IMR-90 (cell line): ENCODE measurements around the gene SH2D1B. TPM values are rescaled to one million over a fixed set of nuclear protein-coding genes. Genes with fewer than 3 reads are reported as not detected.

Experiments used
- ATAC-seq: fragments of 200-7000 bp; cut with Tn5 transposase; 2 replicates; pipeline ENCODE4 v1.9.1; 2020; ENCODE audit warnings: low read depth, mild to moderate bottlenecking, moderate library complexity
- BruUV-seq: library from RNA; stranded (reverse); fragments of 400-500 nt; replicated peaks from 2 replicates; lab custom pipeline; 2021; lab: Mats Ljungman, UMichigan
- CTCF ChIA-PET: fragments of 300-600 bp; formaldehyde crosslinking; extraction: SDS; loops from one replicate; lab custom pipeline; 2021; ENCODE audit warnings: antibody characterized with exemption; lab: Yijun Ruan, JAX
- POLR2A ChIA-PET: fragments of 300-600 bp; sonication (Branson Sonifier 250); formaldehyde crosslinking; loops from one replicate; lab custom pipeline; 2022; ENCODE audit warnings: antibody characterized with exemption; ENCODE audit not compliant: unreplicated experiment; lab: Charles Lee
- DNase-seq: peaks from one replicate; pipeline ENCODE4 v3.0.0; 2013
- H2AFZ ChIP-seq: replicated peaks from 2 replicates; pipeline ENCODE3; 2013; ENCODE audit warnings: low read length, mild to moderate bottlenecking; ENCODE audit not compliant: poor library complexity
- H2AK5ac ChIP-seq: 2 replicates; pipeline ENCODE4 v1.6.1; 2013; ENCODE audit warnings: low read depth, low read length, inconsistent platforms
- H2AK9ac ChIP-seq: replicated peaks from 2 replicates; pipeline ENCODE3; 2013; ENCODE audit warnings: mild to moderate bottlenecking, low read depth, low read length, moderate library complexity; ENCODE audit not compliant: poor library complexity
- H2BK120ac ChIP-seq: 2 replicates; pipeline ENCODE4 v1.6.1; 2013; ENCODE audit warnings: low read depth, low read length, inconsistent platforms
- H2BK15ac ChIP-seq: 3 replicates; pipeline ENCODE4 v1.6.1; 2013; ENCODE audit warnings: low read depth, low read length, inconsistent platforms
- H2BK20ac ChIP-seq: 2 replicates; pipeline ENCODE4 v1.6.1; 2013; ENCODE audit warnings: low read depth, mild to moderate bottlenecking, inconsistent platforms, low read length, moderate library complexity
- H2BK5ac ChIP-seq: 2 replicates; pipeline ENCODE4 v1.6.1; 2013; ENCODE audit warnings: mild to moderate bottlenecking, low read depth, low read length, inconsistent platforms; ENCODE audit not compliant: poor library complexity, severe bottlenecking
- H3K14ac ChIP-seq: replicated peaks from 2 replicates; pipeline ENCODE4 v1.6.1; 2013; ENCODE audit warnings: low read depth, low read length, inconsistent platforms
- H3K18ac ChIP-seq: 2 replicates; pipeline ENCODE4 v1.6.1; 2013; ENCODE audit warnings: low read depth, low read length, control low read depth
- H3K23ac ChIP-seq: 2 replicates; pipeline ENCODE4 v1.6.1; 2013; ENCODE audit warnings: low read depth, low read length, inconsistent platforms
- H3K27ac ChIP-seq: 2 replicates; pipeline ENCODE4 v1.5.1; 2013; ENCODE audit warnings: mild to moderate bottlenecking, control low read depth, low read length; ENCODE audit not compliant: insufficient read depth
- H3K27me3 ChIP-seq: 2 replicates; pipeline ENCODE4 v1.6.1; 2013; ENCODE audit warnings: low read length; ENCODE audit not compliant: control insufficient read depth, insufficient read depth
- H3K36me3 ChIP-seq: 2 replicates; pipeline ENCODE4 v1.6.1; 2013; ENCODE audit warnings: low read length, mixed read lengths; ENCODE audit not compliant: control insufficient read depth, insufficient read depth
- H3K4ac ChIP-seq: 2 replicates; pipeline ENCODE4 v1.6.1; 2013; ENCODE audit warnings: low read depth, low read length, inconsistent platforms
- H3K4me1 ChIP-seq: 2 replicates; pipeline ENCODE4 v1.6.1; 2013; ENCODE audit warnings: low read length, mixed read lengths; ENCODE audit not compliant: control insufficient read depth, insufficient read depth
- H3K4me2 ChIP-seq: 2 replicates; pipeline ENCODE4 v1.6.1; 2013; ENCODE audit warnings: low read depth, mild to moderate bottlenecking, control low read depth, low read length, moderate library complexity
- H3K4me3 ChIP-seq: 2 replicates; pipeline ENCODE4 v1.5.1; 2013; ENCODE audit warnings: low read depth, mild to moderate bottlenecking, control low read depth, low read length, moderate library complexity; ENCODE audit not compliant: insufficient read depth
- H3K56ac ChIP-seq: 2 replicates; pipeline ENCODE4 v1.6.1; 2013; ENCODE audit warnings: low read length, inconsistent platforms; ENCODE audit not compliant: insufficient read depth; ENCODE audit errors: extremely low read depth
- H3K79me1 ChIP-seq, 2 experiments: 2 replicates each; pipeline ENCODE4 v1.6.1; 2013; ENCODE audit warnings: low read length in 2 of 2, inconsistent platforms in 1 of 2, low read depth in 1 of 2
- H3K9ac ChIP-seq: 2 replicates; pipeline ENCODE4 v1.6.1; 2013; ENCODE audit warnings: low read depth, low read length, control low read depth
- H3K9me1 ChIP-seq: 2 replicates; pipeline ENCODE4 v1.6.1; 2013; ENCODE audit warnings: low read length, inconsistent platforms; ENCODE audit not compliant: insufficient read depth
- H3K9me3 ChIP-seq: 2 replicates; pipeline ENCODE4 v1.6.1; 2013; ENCODE audit warnings: low read length; ENCODE audit not compliant: control insufficient read depth, insufficient read depth
- H4K20me1 ChIP-seq: 2 replicates; pipeline ENCODE4 v1.6.1; 2013; ENCODE audit warnings: low read length, inconsistent platforms; ENCODE audit not compliant: insufficient read depth
- H4K5ac ChIP-seq: 2 replicates; pipeline ENCODE4 v1.6.1; 2013; ENCODE audit warnings: mild to moderate bottlenecking, low read depth, low read length, control low read depth
- H4K8ac ChIP-seq, 2 experiments: 2 replicates each; pipeline ENCODE4 v1.6.1; 2013; ENCODE audit warnings: low read depth in 2 of 2, low read length in 2 of 2, control low read depth in 1 of 2, inconsistent platforms in 1 of 2
- H4K91ac ChIP-seq: 2 replicates; pipeline ENCODE4 v1.6.1; 2013; ENCODE audit warnings: low read depth, low read length, inconsistent platforms; ENCODE audit not compliant: insufficient read depth
- BHLHE40 ChIP-seq: fragments of 150-350 bp; IDR thresholded peaks from 2 replicates; pipeline ENCODE4 v1.6.1; 2016; ENCODE audit warnings: mild to moderate bottlenecking, low read depth, low read length
- CEBPB ChIP-seq: IDR thresholded peaks from 2 replicates; pipeline ENCODE4 v1.6.1; 2012; ENCODE audit warnings: low read depth, low read length, improper control_type of control experiment
- FOS ChIP-seq: fragments of 150-350 bp; IDR thresholded peaks from 2 replicates; pipeline ENCODE4 v1.6.1; 2016; ENCODE audit warnings: low read depth, low read length
- MAFK ChIP-seq: IDR thresholded peaks from 2 replicates; pipeline ENCODE4 v1.6.1; 2012; ENCODE audit warnings: low read depth, low read length, improper control_type of control experiment
- MXI1 ChIP-seq: IDR thresholded peaks from 2 replicates; pipeline ENCODE4 v1.6.1; 2012; ENCODE audit warnings: low read depth, mild to moderate bottlenecking, low read length, moderate library complexity, borderline replicate concordance
- NFE2L2 ChIP-seq: fragments of 150-350 bp; IDR thresholded peaks from 2 replicates; pipeline ENCODE4 v1.6.1; 2016; ENCODE audit warnings: low read depth, mild to moderate bottlenecking, low read length
- SMC3 ChIP-seq: fragments of 150-350 bp; IDR thresholded peaks from 2 replicates; pipeline ENCODE4 v1.6.1; 2016; ENCODE audit warnings: low read depth, mild to moderate bottlenecking, antibody characterized with exemption, low read length, moderate library complexity
- WGBS, 2 experiments: methylation state at CpG; one replicate each; pipeline versions ENCODE4 v1.1.5 to v1.1.7; 2013; ENCODE audit warnings: missing lambda C conversion rate in 2 of 2; ENCODE audit not compliant: insufficient read length in 1 of 2; ENCODE audit errors: extremely low coverage in 2 of 2; 5-methylcytosine and 5-hydroxymethylcytosine counted together
- dilution Hi-C: fragments of 300-500 bp; cut with HindIII; formaldehyde crosslinking; loops from one replicate; pipeline ENCODE4 v1.14.3; 2018; ENCODE audit warnings: low sequenced_read_pairs; ENCODE audit not compliant: unreplicated experiment
- in situ Hi-C: fragments of 300-500 bp; cut with MboI; formaldehyde crosslinking; loops from 3 replicates; pipeline ENCODE4 v1.14.3; 2019; ENCODE audit warnings: low sequenced_read_pairs, inconsistent platforms, mixed read lengths
- intact Hi-C: fragments of 100-400 bp; cut with micrococcal nuclease; formaldehyde crosslinking; loops from 2 replicates; pipeline ENCODE4 v1.10.0; 2022
- polyA plus RNA-seq, 3 experiments: library from polyadenylated mRNA; depleted of rRNA; stranded (reverse); fragments of >200 nt; gene quantifications; 2 replicates each; pipeline ENCODE4 v1.2.3, GENCODE V29; 2012; ENCODE audit warnings: low replicate concordance in 1 of 3
- total RNA-seq: library from RNA; depleted of rRNA; stranded (reverse); fragments of >200 nt; gene quantifications from 2 replicates; pipeline ENCODE4 v1.2.3, GENCODE V29; 2012

The SH2D1B gene
- total and polyA plus RNA-seq, 2 of the 4 experiments (the other 2 are of a cell fraction): 0.03 to 0.18 TPM

- no TSS peak for BruUV-seq
- no peak overlapping the region for H3K23ac ChIP-seq
- dilution Hi-C loops (no loop called here), intact Hi-C loops (no loop called here), in situ Hi-C loops (no loop called here)
- no peak overlapping the region for H2AFZ ChIP-seq
- ATAC-seq (no peak), DNase-seq (no peak)
- H3K9me3 ChIP-seq: no peaks in the 10 kb centered on the region
- no peak overlapping the region for H3K27ac ChIP-seq
- TF ChIP-seq SMC3 (no peak), CEBPB (no peak), FOS (no peak), NFE2L2 (no peak), MAFK (no peak), BHLHE40 (no peak), MXI1 (no peak)
- H3K14ac ChIP-seq: no peak overlapping the region
- no peak overlapping the region for H2BK20ac ChIP-seq
- H2AK5ac ChIP-seq: no peak overlapping the region
- H2BK5ac ChIP-seq: no peak overlapping the region
- H2BK15ac ChIP-seq: no peak overlapping the region
- no CpG with 5 or more reads among the region's 1 CpG for WGBS, 2 experiments
- H3K79me1 ChIP-seq: no peaks in the 10 kb centered on the region
- H3K4me3 ChIP-seq: no peak overlapping the region
- no peaks in the 10 kb centered on the region for H3K4me1 ChIP-seq
- no peak overlapping the region for H2AK9ac ChIP-seq
- no peaks in the 10 kb centered on the region for H4K20me1 ChIP-seq
- no peaks in the 10 kb centered on the region for H3K9me1 ChIP-seq
- H3K36me3 ChIP-seq: no peaks in the 10 kb centered on the region
- no peak overlapping the region for H4K91ac ChIP-seq
- H3K56ac ChIP-seq: no peak overlapping the region
- H2BK120ac ChIP-seq: no peak overlapping the region
- H3K9ac ChIP-seq: no peak overlapping the region
- ChIA-PET POLR2A (no interaction called here), CTCF (no interaction called here)
- H4K8ac ChIP-seq: no peak overlapping the region
- H3K18ac ChIP-seq: no peak overlapping the region
- H3K4ac ChIP-seq: no peak overlapping the region
- no peak overlapping the region for H3K4me2 ChIP-seq
- no peak overlapping the region for H4K5ac ChIP-seq
- H3K27me3 ChIP-seq: peaks cover 16% of the 10 kb centered on the region
Measured at GRCh38 chr1:162373072-162373427, 38.9 kb downstream of the SH2D1B start.
